WI38 (cell line): ENCODE data around the gene HSD17B1.

Source experiments
- H3K4me3 ChIP-seq: 2 replicates; pipeline ENCODE4 v1.5.1; 2011; ENCODE audit warnings: low read depth, mild to moderate bottlenecking, control low read depth, low read length
- CTCF ChIP-seq: IDR thresholded peaks from 2 replicates; pipeline ENCODE4 v1.5.1; 2012; ENCODE audit warnings: low read depth, mild to moderate bottlenecking, control low read depth, low read length

HSD17B1 gene

DNA sequence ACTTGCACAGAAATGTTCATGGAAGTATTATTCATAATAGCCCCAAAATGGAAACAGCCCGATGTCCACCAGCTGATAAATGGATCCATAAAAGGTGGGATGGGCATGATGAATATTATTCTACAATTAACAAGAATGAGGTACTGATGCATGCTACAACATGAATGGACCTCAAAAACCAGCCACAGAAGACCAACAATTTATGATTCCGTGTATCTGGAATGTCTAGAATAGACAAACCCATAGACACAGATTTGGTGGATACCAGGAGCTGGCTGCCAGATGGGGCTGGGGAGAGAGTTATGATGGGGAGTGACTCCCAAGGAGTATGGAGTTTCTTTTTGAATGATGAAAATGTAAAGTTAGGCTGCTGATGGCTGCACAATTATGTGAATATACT is 27.5 kb upstream of the HSD17B1 start:
- H3K4me3 ChIP-seq: no peak overlapping the region
- TF ChIP-seq CTCF: no peak

DNA sequence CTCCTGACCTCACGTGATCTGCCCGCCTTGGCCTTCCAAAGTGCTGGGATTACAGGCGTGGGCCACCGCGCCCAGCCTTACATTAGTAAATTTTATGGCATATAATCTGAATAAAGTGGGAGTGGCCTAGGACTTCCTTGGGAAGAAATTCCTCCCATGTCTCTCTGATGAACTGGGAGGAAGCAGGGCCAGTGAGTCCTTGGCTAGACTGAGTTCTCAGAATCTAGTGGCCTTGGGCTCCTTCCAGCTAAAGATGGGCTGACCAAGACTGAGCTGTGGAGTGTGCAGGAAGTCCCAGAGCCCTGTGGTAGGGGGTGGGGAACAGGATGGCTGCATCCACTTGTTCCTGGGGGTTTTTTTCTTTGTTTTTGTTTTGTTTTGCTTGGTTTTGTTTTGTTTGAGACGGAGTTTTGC is 26.7 kb upstream of the HSD17B1 start:
- H3K4me3 ChIP-seq: no peak overlapping the region
- no peak for TF ChIP-seq CTCF

DNA sequence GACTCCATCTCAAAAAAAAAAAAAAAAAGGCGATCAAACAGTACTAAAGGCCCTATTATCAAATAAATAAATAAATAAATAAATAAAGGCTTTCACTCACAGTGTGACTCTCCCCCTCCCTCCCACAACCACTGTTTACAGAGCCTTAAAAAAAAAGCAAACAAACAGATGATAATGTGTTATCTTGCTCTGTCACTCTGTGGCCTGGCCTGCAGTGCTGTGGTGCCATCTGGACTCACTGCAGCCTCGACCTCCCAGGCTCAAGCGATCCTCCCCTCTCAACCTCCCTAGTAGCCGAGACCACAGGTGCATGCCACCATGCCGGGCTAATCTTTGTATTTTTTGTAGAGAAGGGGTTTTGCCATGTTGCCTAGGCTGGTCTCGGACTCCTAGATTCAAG is 24.8 kb upstream of the HSD17B1 start:
- no peak overlapping the region for H3K4me3 ChIP-seq
- TF ChIP-seq CTCF: no peak

DNA sequence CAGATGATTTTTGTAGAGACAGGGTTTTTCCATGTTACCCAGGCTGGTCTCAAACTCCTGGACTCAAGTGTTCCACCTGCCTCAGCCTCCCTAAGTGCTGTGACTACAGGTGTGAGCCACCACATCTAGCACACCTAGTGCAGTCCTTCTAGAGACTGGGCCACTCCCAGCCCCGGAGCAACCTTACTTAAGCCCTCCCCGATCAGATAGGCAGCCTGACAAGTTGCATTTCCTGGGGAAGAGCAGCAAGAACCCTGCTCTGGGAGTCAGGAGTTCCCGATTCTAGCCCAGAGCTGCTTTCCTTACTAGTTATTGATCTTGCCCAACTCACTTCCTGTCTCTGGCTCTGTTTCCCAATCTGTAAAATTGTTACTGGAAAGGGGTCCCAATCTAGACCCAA is 23.7 kb upstream of the HSD17B1 start:
- no peak for TF ChIP-seq CTCF
- no peak overlapping the region for H3K4me3 ChIP-seq

- TF ChIP-seq CTCF: no peak
- H3K4me3 ChIP-seq: no peak overlapping the region
These were observed 21.7 kb upstream of the HSD17B1 start for GRCh38 chr17:42530952-42531454.

- TF ChIP-seq CTCF: 0 out of 2 replicates have a peak, but pooled peaks have one; percentile 15
- peak overlapping the region; percentile 45; the same call in 1 of the 2 replicates for H3K4me3 ChIP-seq
These were observed 21.0 kb upstream of the HSD17B1 start for GRCh38 chr17:42531455-42532354.
